ENCODE data around the gene C2orf81. TPM values are rescaled to one million over a fixed set of nuclear protein-coding genes. Genes with fewer than 3 reads are reported as not detected.

Gene C2orf81
- total and polyA plus RNA-seq, 7 experiments from 2014 or later, result 4.3 to 10.5 (median 7.9) TPM

GRCh38 chr2:74391209-74391579 lies 30.2 kb downstream of the C2orf81 start:
- H3K4me1 ChIP-seq (ENCODE audit: control insufficient read depth in 2 of 2, insufficient read depth in 2 of 2, low read length in 2 of 2), result peaks cover 8 to 25% of the 10 kb centered on the region in 2 donors
- Mint-ChIP-seq H3K27ac (peak overlapping the region in 8 of 9 donors; percentile 92 to 100 (median 98)), H3K27me3 (peaks cover 0 to 14% (median 5%) of the 10 kb centered on the region in 5 donors), H3K4me1 (peaks cover 0 to 15% (median 5%) of the 10 kb centered on the region in 7 donors), H3K4me3 (peak overlapping the region in 3 of 10 donors; percentile 88 to 100 (median 96)), H3K36me3 (no peaks in the 10 kb centered on the region), H3K9me3 (no peaks in the 10 kb centered on the region)
- CTCF ChIA-PET, result interaction anchor here (0.6 to 2.3 kb wide), 9 partner anchors 9 to 567 kb away, joined by 3 to 10 read pairs (median 4); partner anchors contain the start of genes C2orf81 and WDR54
- H3K27me3 ChIP-seq (ENCODE audit: control insufficient read depth in 2 of 2, insufficient read depth in 2 of 2, low read length in 2 of 2), result no peaks in the 10 kb centered on the region
- no peak for DNase-seq
- peak overlapping the region; percentile 78 for H3K4me3 ChIP-seq (ENCODE audit: low read length)
- peaks cover 0 to 7% (median 0%) of the 10 kb centered on the region in 3 experiments for H3K36me3 ChIP-seq (ENCODE audit: control insufficient read depth in 2 of 3, insufficient read depth in 3 of 3, low read length in 3 of 3)
- H3K9me3 ChIP-seq (ENCODE audit: control insufficient read depth in 2 of 3, low read length in 3 of 3), result no peaks in the 10 kb centered on the region
- intact Hi-C loops (cut with micrococcal nuclease), result loop anchor here (1.0 to 10.0 kb wide), 6 partner anchors 124 to 1156 kb away; partner anchors contain the start of genes CCT7 (in 1 of the 2), PRADC1 (in 1 of the 2) and STAMBP (in 1 of the 2)
- peak overlapping the region; percentile 91 for H3K27ac ChIP-seq (ENCODE audit: low read depth, low read length)
- no peak for ATAC-seq
- POLR2A ChIA-PET, result interaction anchor here (0.7 to 4.7 kb wide), 10 partner anchors 12 to 566 kb away, joined by 3 to 23 read pairs (median 6); partner anchors contain the start of genes C2orf81, CCDC142, INO80B and MOB1A

DNA sequence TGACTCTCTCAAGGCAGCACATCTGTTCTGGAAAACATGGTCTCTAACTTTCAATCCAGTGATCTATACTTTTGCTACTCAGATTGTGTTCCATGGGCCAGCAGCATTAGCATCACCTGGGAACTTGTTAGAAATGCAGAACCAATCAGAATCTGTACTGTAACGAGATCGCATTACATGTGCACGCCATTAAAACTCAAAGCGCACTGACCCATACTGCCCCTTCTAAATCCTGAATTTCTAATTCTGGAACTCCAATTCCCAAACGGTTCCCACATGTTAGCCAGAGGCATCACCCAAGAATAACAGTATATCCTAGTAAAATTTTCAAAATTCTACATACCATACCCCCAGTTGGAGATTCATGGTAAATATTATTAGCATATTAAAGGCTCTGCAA lies 30.8 kb downstream of the C2orf81 start:
- CTCF ChIA-PET, result interaction anchor here (1.2 to 2.3 kb wide), 3 partner anchors 10 to 566 kb away, joined by 4 to 10 read pairs (median 4); partner anchors contain the start of genes C2orf81 and WDR54
- Histone ChIP-seq H3K4me3 (ENCODE audit: low read length) (peak overlapping the region; percentile 78), H3K36me3 (ENCODE audit: control insufficient read depth in 2 of 3, insufficient read depth in 3 of 3, low read length in 3 of 3) (peaks cover 0 to 7% (median 0%) of the 10 kb centered on the region in 3 experiments), H3K27ac (ENCODE audit: low read depth, low read length) (peak overlapping the region; percentile 91), H3K9me3 (ENCODE audit: control insufficient read depth in 2 of 3, low read length in 3 of 3) (no peaks in the 10 kb centered on the region), H3K4me1 (ENCODE audit: control insufficient read depth in 2 of 2, insufficient read depth in 2 of 2, low read length in 2 of 2) (peaks cover 8 to 25% of the 10 kb centered on the region in 2 donors), H3K27me3 (ENCODE audit: control insufficient read depth in 2 of 2, insufficient read depth in 2 of 2, low read length in 2 of 2) (no peaks in the 10 kb centered on the region)
- DNase-seq (no peak), ATAC-seq (no peak)
- intact Hi-C loops (cut with micrococcal nuclease), result loop anchor here (1.0 to 10.0 kb wide), 6 partner anchors 123 to 1156 kb away; partner anchors contain the start of genes CCT7 (in 1 of the 2), PRADC1 (in 1 of the 2) and STAMBP (in 1 of the 2)
- peak overlapping the region in 1 of 10 donors; percentile 70 for H3K4me3 Mint-ChIP-seq
- peaks cover 0 to 14% (median 5%) of the 10 kb centered on the region in 5 donors for H3K27me3 Mint-ChIP-seq
- peaks cover 0 to 15% (median 5%) of the 10 kb centered on the region in 7 donors for H3K4me1 Mint-ChIP-seq
- H3K36me3 Mint-ChIP-seq, result no peaks in the 10 kb centered on the region
- H3K9me3 Mint-ChIP-seq, result no peaks in the 10 kb centered on the region
- POLR2A ChIA-PET, result interaction anchor here (0.7 to 4.7 kb wide), 6 partner anchors 11 to 563 kb away, joined by 3 to 23 read pairs (median 7); partner anchors contain the start of genes C2orf81, CCDC142, STAMBP and TTC31
- peak overlapping the region in 6 of 9 donors; percentile 4 to 99 (median 37) for H3K27ac Mint-ChIP-seq

DNA sequence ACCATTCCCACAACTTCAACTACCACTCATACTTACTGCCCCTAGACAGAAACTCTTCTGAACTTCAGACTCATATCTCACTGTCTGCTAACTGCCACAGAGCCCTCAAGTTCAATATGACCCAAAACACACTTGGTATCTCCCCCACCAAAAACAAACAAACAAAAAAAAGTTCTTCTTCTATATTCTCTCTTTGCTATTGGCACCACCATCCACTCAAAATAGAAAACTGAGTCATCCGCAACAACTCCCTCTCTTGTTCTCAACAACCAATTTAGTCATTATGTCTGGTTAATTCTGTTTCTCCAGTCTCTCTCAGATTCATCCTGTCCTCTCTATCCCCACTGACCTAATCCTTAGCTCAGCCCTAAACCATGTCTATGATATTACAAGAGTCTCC lies 34.1 kb downstream of the C2orf81 start:
- H3K4me1 Mint-ChIP-seq, result peaks cover 6 to 14% (median 8%) of the 10 kb centered on the region in 7 donors
- no peaks in the 10 kb centered on the region for H3K27me3 Mint-ChIP-seq
- H3K4me3 Mint-ChIP-seq, result no peak overlapping the region
- Histone ChIP-seq H3K27ac (ENCODE audit: low read depth, low read length) (no peak overlapping the region), H3K4me3 (ENCODE audit: low read length) (no peak overlapping the region), H3K36me3 (ENCODE audit: control insufficient read depth in 2 of 3, insufficient read depth in 3 of 3, low read length in 3 of 3) (peaks cover 0 to 24% (median 0%) of the 10 kb centered on the region in 3 experiments), H3K9me3 (ENCODE audit: control insufficient read depth in 2 of 3, low read length in 3 of 3) (no peaks in the 10 kb centered on the region), H3K27me3 (ENCODE audit: control insufficient read depth in 2 of 2, insufficient read depth in 2 of 2, low read length in 2 of 2) (no peaks in the 10 kb centered on the region), H3K4me1 (ENCODE audit: control insufficient read depth in 2 of 2, insufficient read depth in 2 of 2, low read length in 2 of 2) (peaks cover 8 to 25% of the 10 kb centered on the region in 2 donors)
- ATAC-seq, result no peak
- CTCF ChIA-PET, result no interaction called here
- DNase-seq, result no peak
- POLR2A ChIA-PET, result no interaction called here
- H3K9me3 Mint-ChIP-seq, result no peaks in the 10 kb centered on the region
- no peak overlapping the region for H3K27ac Mint-ChIP-seq
- intact Hi-C loops (cut with micrococcal nuclease), result no loop called here
- H3K36me3 Mint-ChIP-seq, result peaks cover 0 to 9% (median 0%) of the 10 kb centered on the region in 5 donors

DNA sequence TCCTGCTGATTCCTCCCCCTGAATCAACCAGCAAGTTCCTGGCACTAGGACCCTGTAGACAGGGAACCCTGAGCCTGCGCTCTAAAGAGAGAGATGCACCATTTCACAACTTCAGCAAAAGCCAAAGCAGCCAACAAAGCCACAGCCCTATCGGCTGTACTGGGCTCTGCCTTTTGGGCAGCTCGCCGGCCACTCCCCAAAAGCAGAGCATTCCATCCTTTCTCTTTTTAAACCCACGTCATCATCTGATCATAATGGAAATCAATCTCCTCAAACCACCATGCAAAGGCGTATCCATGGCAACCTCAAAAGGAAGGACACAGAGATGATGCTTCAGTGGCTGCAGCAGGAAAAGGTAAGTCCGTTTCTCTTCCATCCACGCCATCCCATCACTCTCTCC lies 36.0 kb downstream of the C2orf81 start:
- H3K9me3 ChIP-seq (ENCODE audit: control insufficient read depth in 2 of 3, low read length in 3 of 3), result no peaks in the 10 kb centered on the region
- Mint-ChIP-seq H3K4me1 (peaks cover 12 to 30% (median 24%) of the 10 kb centered on the region in 7 donors), H3K9me3 (no peaks in the 10 kb centered on the region), H3K4me3 (no peak overlapping the region), H3K27ac (no peak overlapping the region), H3K27me3 (no peaks in the 10 kb centered on the region), H3K36me3 (peaks cover 0 to 9% (median 3%) of the 10 kb centered on the region in 5 donors)
- peaks cover 0 to 17% (median 0%) of the 10 kb centered on the region in 3 experiments for H3K36me3 ChIP-seq (ENCODE audit: control insufficient read depth in 2 of 3, insufficient read depth in 3 of 3, low read length in 3 of 3)
- CTCF ChIA-PET, result no interaction called here
- DNase-seq (no peak), ATAC-seq (no peak)
- H3K4me1 ChIP-seq (ENCODE audit: control insufficient read depth in 2 of 2, insufficient read depth in 2 of 2, low read length in 2 of 2), result peaks cover 5 to 25% of the 10 kb centered on the region in 2 donors
- no peak overlapping the region for H3K4me3 ChIP-seq (ENCODE audit: low read length)
- H3K27me3 ChIP-seq (ENCODE audit: control insufficient read depth in 2 of 2, insufficient read depth in 2 of 2, low read length in 2 of 2), result no peaks in the 10 kb centered on the region
- intact Hi-C loops (cut with micrococcal nuclease), result no loop called here
- H3K27ac ChIP-seq (ENCODE audit: low read depth, low read length), result no peak overlapping the region
- POLR2A ChIA-PET, result no interaction called here

GRCh38 chr2:74384051-74384450 lies 37.4 kb downstream of the C2orf81 start:
- peaks cover 0 to 9% (median 3%) of the 10 kb centered on the region in 5 donors for H3K36me3 Mint-ChIP-seq
- ChIA-PET POLR2A (interaction anchor here (0.7 kb wide), 1 partner anchor 32 kb away, joined by 3 read pairs; no protein-coding TSS in a partner anchor), CTCF (no interaction called here)
- DNase-seq (no peak), ATAC-seq (no peak)
- Histone ChIP-seq H3K36me3 (ENCODE audit: control insufficient read depth in 2 of 3, insufficient read depth in 3 of 3, low read length in 3 of 3) (peaks cover 0 to 17% (median 0%) of the 10 kb centered on the region in 3 experiments), H3K4me1 (ENCODE audit: control insufficient read depth in 2 of 2, insufficient read depth in 2 of 2, low read length in 2 of 2) (peaks cover 17 to 20% of the 10 kb centered on the region in 2 donors), H3K9me3 (ENCODE audit: control insufficient read depth in 2 of 3, low read length in 3 of 3) (no peaks in the 10 kb centered on the region), H3K27ac (ENCODE audit: low read depth, low read length) (no peak overlapping the region), H3K27me3 (ENCODE audit: control insufficient read depth in 2 of 2, insufficient read depth in 2 of 2, low read length in 2 of 2) (no peaks in the 10 kb centered on the region), H3K4me3 (ENCODE audit: low read length) (no peak overlapping the region)
- H3K4me1 Mint-ChIP-seq, result peaks cover 19 to 43% (median 35%) of the 10 kb centered on the region in 7 donors
- no peaks in the 10 kb centered on the region for H3K27me3 Mint-ChIP-seq
- H3K9me3 Mint-ChIP-seq, result no peaks in the 10 kb centered on the region
- H3K4me3 Mint-ChIP-seq, result no peak overlapping the region
- H3K27ac Mint-ChIP-seq, result no peak overlapping the region
- intact Hi-C loops (cut with micrococcal nuclease), result no loop called here

DNA sequence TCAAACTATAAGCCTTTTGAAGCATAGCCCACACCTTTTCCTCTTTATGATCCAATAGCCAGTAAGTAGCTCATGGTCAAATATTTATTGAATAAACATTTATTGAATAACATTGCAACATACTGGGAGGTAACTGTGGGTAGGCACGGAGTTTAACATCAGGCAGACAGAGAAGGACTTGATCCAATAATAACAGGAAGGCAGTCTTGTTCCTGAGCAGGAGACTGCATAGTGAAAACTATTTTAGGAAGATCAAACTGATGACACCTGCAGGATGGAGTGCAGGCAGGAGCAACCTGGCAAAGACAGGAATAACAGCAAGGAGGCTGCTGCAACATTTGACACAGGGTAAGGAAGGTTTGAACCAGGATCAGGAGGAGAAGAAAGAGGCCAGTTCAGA lies 38.2 kb downstream of the C2orf81 start:
- Histone ChIP-seq H3K27ac (ENCODE audit: low read depth, low read length) (no peak overlapping the region), H3K36me3 (ENCODE audit: control insufficient read depth in 2 of 3, insufficient read depth in 3 of 3, low read length in 3 of 3) (peaks cover 0 to 17% (median 0%) of the 10 kb centered on the region in 3 experiments), H3K9me3 (ENCODE audit: control insufficient read depth in 2 of 3, low read length in 3 of 3) (no peaks in the 10 kb centered on the region), H3K4me3 (ENCODE audit: low read length) (no peak overlapping the region), H3K27me3 (ENCODE audit: control insufficient read depth in 2 of 2, insufficient read depth in 2 of 2, low read length in 2 of 2) (no peaks in the 10 kb centered on the region), H3K4me1 (ENCODE audit: control insufficient read depth in 2 of 2, insufficient read depth in 2 of 2, low read length in 2 of 2) (peaks cover 12 to 17% of the 10 kb centered on the region in 2 donors)
- no peak overlapping the region for H3K4me3 Mint-ChIP-seq
- H3K27ac Mint-ChIP-seq, result peak overlapping the region in 2 of 9 donors; percentile 1 to 11
- ChIA-PET POLR2A (no interaction called here), CTCF (no interaction called here)
- H3K36me3 Mint-ChIP-seq, result peaks cover 0 to 14% (median 3%) of the 10 kb centered on the region in 5 donors
- H3K9me3 Mint-ChIP-seq, result no peaks in the 10 kb centered on the region
- intact Hi-C loops (cut with micrococcal nuclease), result no loop called here
- no peak for ATAC-seq
- no peaks in the 10 kb centered on the region for H3K27me3 Mint-ChIP-seq
- peaks cover 24 to 49% (median 43%) of the 10 kb centered on the region in 7 donors for H3K4me1 Mint-ChIP-seq
- DNase-seq, result no peak

All from naive thymus-derived CD4-positive, alpha-beta T cell (primary cell).